Measurements from ENCODE around the gene ASF1A. TPM values are rescaled to one million over a fixed set of nuclear protein-coding genes. Genes with fewer than 3 reads are reported as not detected.

Gene ASF1A
- polyA plus RNA-seq, 1 donor from 2014 or later, result 65.6 TPM

DNA sequence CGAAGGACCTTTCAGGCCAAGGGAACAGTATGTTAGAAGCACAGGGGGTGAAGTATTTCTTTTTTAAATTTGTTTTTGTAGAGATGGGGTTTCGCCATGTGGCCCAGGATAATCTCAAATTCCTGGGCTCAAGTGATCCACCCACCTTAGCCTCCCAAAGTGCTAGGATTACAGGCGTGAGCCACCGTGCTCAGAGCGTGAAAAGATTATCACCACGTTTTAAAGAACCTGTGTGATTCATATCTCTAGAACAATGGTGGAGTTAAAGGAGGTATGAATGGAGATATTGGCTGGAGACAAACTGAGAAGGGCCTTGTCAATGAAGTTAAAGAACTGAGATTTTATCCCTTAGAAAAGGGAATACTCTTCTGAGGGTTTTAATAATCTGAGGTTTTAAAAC lies 9.7 kb downstream of the ASF1A start (continued):
- TF ChIP-seq, protein P1, sequence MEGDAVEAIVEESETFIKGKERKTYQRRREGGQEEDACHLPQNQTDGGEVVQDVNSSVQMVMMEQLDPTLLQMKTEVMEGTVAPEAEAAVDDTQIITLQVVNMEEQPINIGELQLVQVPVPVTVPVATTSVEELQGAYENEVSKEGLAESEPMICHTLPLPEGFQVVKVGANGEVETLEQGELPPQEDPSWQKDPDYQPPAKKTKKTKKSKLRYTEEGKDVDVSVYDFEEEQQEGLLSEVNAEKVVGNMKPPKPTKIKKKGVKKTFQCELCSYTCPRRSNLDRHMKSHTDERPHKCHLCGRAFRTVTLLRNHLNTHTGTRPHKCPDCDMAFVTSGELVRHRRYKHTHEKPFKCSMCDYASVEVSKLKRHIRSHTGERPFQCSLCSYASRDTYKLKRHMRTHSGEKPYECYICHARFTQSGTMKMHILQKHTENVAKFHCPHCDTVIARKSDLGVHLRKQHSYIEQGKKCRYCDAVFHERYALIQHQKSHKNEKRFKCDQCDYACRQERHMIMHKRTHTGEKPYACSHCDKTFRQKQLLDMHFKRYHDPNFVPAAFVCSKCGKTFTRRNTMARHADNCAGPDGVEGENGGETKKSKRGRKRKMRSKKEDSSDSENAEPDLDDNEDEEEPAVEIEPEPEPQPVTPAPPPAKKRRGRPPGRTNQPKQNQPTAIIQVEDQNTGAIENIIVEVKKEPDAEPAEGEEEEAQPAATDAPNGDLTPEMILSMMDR (IDR thresholded peaks at IDR 0.05; ENCODE audit: poor library complexity, severe bottlenecking), result no peak

DNA sequence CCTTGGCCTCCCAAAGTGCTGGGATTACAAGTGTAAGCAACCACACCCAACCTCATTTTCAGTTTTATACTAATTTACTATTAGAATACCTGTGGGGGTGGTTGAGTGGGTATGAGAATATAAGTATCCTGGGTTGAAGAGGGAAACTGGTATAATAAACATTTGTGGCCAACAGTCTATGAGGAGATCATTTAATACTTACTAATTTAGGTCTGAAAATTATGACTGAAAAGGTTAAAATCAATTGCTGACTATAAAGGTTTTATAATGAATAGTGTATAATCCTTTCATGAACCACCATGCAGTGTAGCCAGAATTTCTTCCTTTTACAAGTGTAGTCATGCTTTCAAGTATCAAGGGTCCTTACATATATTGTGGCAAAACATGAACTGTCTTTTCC lies 11.1 kb downstream of the ASF1A start:
- no peak overlapping the region for H3K9ac ChIP-seq (ENCODE audit: low read length)
- H3K36me3 ChIP-seq (ENCODE audit: insufficient read depth, low read length), result peaks cover 13% of the 10 kb centered on the region
- TF ChIP-seq EZH2 (IDR thresholded peaks at IDR 0.05; ENCODE audit: borderline replicate concordance, insufficient read depth, low read length, poor library complexity, severe bottlenecking), result no peak
- TF ChIP-seq SMC3 (conservative IDR thresholded peaks at IDR 0.05; ENCODE audit: poor library complexity), result no peak
- TF ChIP-seq MXI1 (conservative IDR thresholded peaks at IDR 0.05; ENCODE audit: poor library complexity, severe bottlenecking), result no peak
- no peak for TF ChIP-seq RAD21 (conservative IDR thresholded peaks at IDR 0.05)
- TF ChIP-seq POLR2AphosphoS5 (IDR thresholded peaks at IDR 0.05), result no peak
- TF ChIP-seq, protein P1 (IDR thresholded peaks at IDR 0.05; ENCODE audit: poor library complexity, severe bottlenecking), result no peak
- TF ChIP-seq TAF1 (IDR thresholded peaks at IDR 0.05; ENCODE audit: low read depth), result no peak
- H3K27me3 ChIP-seq (ENCODE audit: insufficient read depth, low read depth, low read length), result no peaks in the 10 kb centered on the region
- no peak overlapping the region for H3K4me3 ChIP-seq (ENCODE audit: low read length)
- no peaks in the 10 kb centered on the region for H3K9me3 ChIP-seq (ENCODE audit: low read length)
- no peak overlapping the region for H3K4me2 ChIP-seq (ENCODE audit: low read length)
- no peak overlapping the region for H2AFZ ChIP-seq (ENCODE audit: low read depth, low read length)
- no peaks in the 10 kb centered on the region for H3K9me2 ChIP-seq (ENCODE audit: insufficient read depth, low read length)
- no peaks in the 10 kb centered on the region for H3F3A ChIP-seq (ENCODE audit: insufficient read depth, low read length, poor library complexity, severe bottlenecking)
- H3K27ac ChIP-seq (ENCODE audit: low read length), result no peak overlapping the region
- H3K79me2 ChIP-seq (replicated peaks; ENCODE audit: insufficient read depth, low read length), result peaks cover 27% of the 10 kb centered on the region
- H4K20me1 ChIP-seq (ENCODE audit: insufficient read depth), result no peaks in the 10 kb centered on the region

DNA sequence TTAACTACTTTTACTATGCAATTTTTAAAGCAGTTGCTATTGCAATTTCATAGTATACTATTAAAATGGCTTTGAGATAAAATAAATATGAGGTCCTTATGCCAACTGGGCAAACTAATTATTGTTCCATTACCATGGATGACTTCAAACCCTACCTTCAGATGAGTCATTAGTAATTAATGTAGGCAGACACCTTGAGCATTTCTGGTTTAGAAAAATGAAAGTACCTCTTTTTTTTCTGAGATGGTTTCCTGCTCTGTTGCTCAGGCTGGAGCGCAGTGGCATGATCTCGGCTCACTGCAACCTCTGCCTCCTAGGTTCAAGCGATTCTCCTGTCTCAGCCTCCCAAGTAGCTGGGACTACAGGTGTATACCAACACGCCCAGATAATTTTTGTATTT lies 11.9 kb downstream of the ASF1A start:
- Histone ChIP-seq H3K27me3 (ENCODE audit: insufficient read depth, low read depth, low read length) (no peaks in the 10 kb centered on the region), H3K9ac (ENCODE audit: low read length) (no peak overlapping the region), H3K4me2 (ENCODE audit: low read length) (no peak overlapping the region), H4K20me1 (ENCODE audit: insufficient read depth) (no peaks in the 10 kb centered on the region), H2AFZ (ENCODE audit: low read depth, low read length) (no peak overlapping the region), H3K79me2 (replicated peaks; ENCODE audit: insufficient read depth, low read length) (peaks cover 20% of the 10 kb centered on the region), H3K27ac (ENCODE audit: low read length) (no peak overlapping the region), H3F3A (ENCODE audit: insufficient read depth, low read length, poor library complexity, severe bottlenecking) (no peaks in the 10 kb centered on the region), H3K36me3 (ENCODE audit: insufficient read depth, low read length) (peaks cover 13% of the 10 kb centered on the region), H3K4me3 (ENCODE audit: low read length) (no peak overlapping the region), H3K9me2 (ENCODE audit: insufficient read depth, low read length) (no peaks in the 10 kb centered on the region), H3K9me3 (ENCODE audit: low read length) (no peaks in the 10 kb centered on the region)
- TF ChIP-seq EP300 (conservative IDR thresholded peaks at IDR 0.05; ENCODE audit: poor library complexity, severe bottlenecking), result no peak
- no peak for TF ChIP-seq MXI1 (conservative IDR thresholded peaks at IDR 0.05; ENCODE audit: poor library complexity, severe bottlenecking)
- TF ChIP-seq RAD21 (conservative IDR thresholded peaks at IDR 0.05), result no peak
- TF ChIP-seq SMC3 (conservative IDR thresholded peaks at IDR 0.05; ENCODE audit: poor library complexity), result no peak
- TF ChIP-seq, protein P2, sequence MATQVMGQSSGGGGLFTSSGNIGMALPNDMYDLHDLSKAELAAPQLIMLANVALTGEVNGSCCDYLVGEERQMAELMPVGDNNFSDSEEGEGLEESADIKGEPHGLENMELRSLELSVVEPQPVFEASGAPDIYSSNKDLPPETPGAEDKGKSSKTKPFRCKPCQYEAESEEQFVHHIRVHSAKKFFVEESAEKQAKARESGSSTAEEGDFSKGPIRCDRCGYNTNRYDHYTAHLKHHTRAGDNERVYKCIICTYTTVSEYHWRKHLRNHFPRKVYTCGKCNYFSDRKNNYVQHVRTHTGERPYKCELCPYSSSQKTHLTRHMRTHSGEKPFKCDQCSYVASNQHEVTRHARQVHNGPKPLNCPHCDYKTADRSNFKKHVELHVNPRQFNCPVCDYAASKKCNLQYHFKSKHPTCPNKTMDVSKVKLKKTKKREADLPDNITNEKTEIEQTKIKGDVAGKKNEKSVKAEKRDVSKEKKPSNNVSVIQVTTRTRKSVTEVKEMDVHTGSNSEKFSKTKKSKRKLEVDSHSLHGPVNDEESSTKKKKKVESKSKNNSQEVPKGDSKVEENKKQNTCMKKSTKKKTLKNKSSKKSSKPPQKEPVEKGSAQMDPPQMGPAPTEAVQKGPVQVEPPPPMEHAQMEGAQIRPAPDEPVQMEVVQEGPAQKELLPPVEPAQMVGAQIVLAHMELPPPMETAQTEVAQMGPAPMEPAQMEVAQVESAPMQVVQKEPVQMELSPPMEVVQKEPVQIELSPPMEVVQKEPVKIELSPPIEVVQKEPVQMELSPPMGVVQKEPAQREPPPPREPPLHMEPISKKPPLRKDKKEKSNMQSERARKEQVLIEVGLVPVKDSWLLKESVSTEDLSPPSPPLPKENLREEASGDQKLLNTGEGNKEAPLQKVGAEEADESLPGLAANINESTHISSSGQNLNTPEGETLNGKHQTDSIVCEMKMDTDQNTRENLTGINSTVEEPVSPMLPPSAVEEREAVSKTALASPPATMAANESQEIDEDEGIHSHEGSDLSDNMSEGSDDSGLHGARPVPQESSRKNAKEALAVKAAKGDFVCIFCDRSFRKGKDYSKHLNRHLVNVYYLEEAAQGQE (IDR thresholded peaks at IDR 0.05; ENCODE audit: borderline replicate concordance), result no peak
- no peak for TF ChIP-seq EZH2 (IDR thresholded peaks at IDR 0.05; ENCODE audit: borderline replicate concordance, insufficient read depth, low read length, poor library complexity, severe bottlenecking)
- TF ChIP-seq, protein P1 (IDR thresholded peaks at IDR 0.05; ENCODE audit: poor library complexity, severe bottlenecking), result no peak
- no peak for TF ChIP-seq POLR2AphosphoS5 (IDR thresholded peaks at IDR 0.05)
- TF ChIP-seq TAF1 (IDR thresholded peaks at IDR 0.05; ENCODE audit: low read depth), result no peak
